Measurements from ENCODE around the gene ANTKMT. TPM values are rescaled to one million over a fixed set of nuclear protein-coding genes. Genes with fewer than 3 reads are reported as not detected.

Gene ANTKMT
- total RNA-seq, 2 donors from 2014 or later: 42.1 to 83.1 TPM

DNA sequence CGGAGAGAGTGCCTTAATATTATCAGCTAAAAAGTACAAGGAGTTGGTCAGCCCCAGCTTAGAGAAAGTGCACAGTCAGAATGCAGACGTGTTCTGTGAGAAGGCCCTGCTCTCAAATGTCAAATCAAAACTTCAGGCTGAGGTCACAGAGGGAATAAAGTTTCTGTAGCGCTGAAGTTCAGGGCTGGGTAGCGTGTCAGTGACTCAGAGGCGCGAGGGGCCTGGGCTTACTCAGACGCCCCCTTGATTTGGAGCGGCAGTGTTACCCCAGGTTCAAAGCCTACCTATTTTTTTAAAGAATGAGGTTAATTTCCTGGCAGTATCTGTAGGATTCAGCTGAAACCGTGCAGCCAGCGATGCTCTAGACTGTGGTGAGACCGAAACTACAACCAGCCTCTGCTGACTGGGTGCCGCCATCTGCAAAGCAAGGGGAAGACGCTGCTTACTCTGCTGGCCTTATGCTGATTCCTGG is 15.1 kb downstream of the ANTKMT start:
- Histone ChIP-seq H3K4me1 (peaks cover 6% of the 10 kb centered on the region), H3K4me3 (no peak overlapping the region), H3K9ac (ENCODE audit: low read depth in 2 of 2, low read length in 2 of 2) (no peak overlapping the region), H3K27me3 (no peaks in the 10 kb centered on the region), H3K27ac (no peak overlapping the region), H3K36me3 (peaks cover 8% of the 10 kb centered on the region), H3K9me3 (no peaks in the 10 kb centered on the region)
- intact Hi-C loops (cut with DNase I): no loop called here
- DNase-seq: no peak
- TF ChIP-seq, protein P1, sequence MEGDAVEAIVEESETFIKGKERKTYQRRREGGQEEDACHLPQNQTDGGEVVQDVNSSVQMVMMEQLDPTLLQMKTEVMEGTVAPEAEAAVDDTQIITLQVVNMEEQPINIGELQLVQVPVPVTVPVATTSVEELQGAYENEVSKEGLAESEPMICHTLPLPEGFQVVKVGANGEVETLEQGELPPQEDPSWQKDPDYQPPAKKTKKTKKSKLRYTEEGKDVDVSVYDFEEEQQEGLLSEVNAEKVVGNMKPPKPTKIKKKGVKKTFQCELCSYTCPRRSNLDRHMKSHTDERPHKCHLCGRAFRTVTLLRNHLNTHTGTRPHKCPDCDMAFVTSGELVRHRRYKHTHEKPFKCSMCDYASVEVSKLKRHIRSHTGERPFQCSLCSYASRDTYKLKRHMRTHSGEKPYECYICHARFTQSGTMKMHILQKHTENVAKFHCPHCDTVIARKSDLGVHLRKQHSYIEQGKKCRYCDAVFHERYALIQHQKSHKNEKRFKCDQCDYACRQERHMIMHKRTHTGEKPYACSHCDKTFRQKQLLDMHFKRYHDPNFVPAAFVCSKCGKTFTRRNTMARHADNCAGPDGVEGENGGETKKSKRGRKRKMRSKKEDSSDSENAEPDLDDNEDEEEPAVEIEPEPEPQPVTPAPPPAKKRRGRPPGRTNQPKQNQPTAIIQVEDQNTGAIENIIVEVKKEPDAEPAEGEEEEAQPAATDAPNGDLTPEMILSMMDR (IDR thresholded peaks at IDR 0.05): no peak

DNA sequence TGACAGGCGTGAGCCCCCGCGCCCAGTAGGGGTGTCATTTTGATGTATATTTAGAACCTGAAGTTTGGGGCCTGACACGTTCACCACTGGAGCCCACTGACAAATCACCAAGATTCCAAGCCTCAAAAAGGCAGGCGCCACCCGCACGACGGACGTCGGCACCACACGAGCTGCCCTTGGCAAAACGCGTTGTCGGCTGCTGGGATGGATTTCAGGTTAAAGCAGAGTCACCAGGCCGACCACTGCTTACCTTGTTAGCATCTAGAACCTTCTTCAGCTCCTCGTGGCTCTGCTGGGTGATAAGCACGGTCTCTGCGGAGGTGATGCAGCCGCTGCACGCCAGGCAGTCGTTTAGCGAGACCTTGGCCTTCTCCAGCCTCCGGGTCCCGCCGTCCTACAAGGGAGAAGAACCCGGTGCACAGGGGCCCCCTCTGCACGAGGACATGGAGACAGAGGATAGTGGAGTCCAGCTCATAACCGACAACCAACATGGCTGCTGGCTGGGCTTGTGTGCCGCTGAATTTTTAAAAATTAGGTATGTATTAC is 16.1 kb downstream of the ANTKMT start:
- no peak overlapping the region for H3K4me3 ChIP-seq

DNA sequence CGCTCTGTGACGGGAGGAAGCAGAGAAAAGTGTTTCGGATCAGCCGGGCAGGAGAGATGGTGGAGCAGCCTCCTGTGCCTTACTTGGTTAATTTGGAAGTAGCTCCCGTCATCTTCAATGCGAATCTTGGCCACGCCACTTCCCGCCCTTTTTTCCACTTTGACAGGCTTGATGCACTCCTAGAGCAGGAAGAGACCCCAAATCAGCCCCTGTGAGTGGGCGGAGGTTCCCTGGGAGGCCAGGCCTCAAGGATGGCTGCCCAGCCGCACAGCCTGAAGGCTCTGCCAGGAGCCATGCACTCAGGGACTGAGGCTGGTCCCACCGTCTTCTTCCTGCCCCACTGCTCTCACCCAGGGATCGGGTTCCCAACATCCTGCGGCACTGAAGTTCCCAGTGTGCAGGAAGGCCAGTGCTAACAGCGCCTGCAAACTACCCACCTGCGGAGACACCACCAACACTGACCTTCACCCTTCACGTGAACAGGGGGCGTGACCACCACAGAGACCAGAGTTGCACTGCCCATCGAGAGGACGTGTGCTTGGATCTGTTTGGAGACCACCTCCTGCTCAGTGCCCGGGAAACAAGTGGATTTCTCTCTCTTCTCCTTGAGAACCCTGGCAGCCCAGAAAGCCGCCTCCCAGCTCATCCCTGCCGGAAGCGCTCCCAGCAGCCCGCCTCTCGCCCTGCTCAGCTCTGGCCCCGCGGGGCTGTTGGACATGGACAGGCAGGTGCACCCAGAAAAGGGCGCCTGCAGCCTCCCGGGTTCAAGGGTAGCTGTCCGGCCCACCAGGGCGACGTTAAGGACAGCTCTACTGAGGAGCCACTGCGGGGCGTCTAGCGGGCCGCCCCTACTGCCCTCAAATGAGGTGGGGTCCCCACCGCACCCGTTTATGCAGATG is 18.9 kb downstream of the ANTKMT start:
- peaks cover 6% of the 10 kb centered on the region for H3K4me1 ChIP-seq
- no peaks in the 10 kb centered on the region for H3K9me3 ChIP-seq
- TF ChIP-seq, protein P1 (IDR thresholded peaks at IDR 0.05): no peak
- no peaks in the 10 kb centered on the region for H3K27me3 ChIP-seq
- intact Hi-C loops (cut with DNase I): no loop called here
- H3K27ac ChIP-seq: peak overlapping the region; percentile 60
- DNase-seq: peak; percentile 56
- H3K9ac ChIP-seq (ENCODE audit: low read depth in 2 of 2, low read length in 2 of 2): peak overlapping the region; percentile 84 to 95
- H3K4me3 ChIP-seq: peak overlapping the region; percentile 83
- H3K36me3 ChIP-seq: no peaks in the 10 kb centered on the region

More for the DNA sequence above, 16.1 kb downstream of the ANTKMT start:
- Histone ChIP-seq H3K9ac (ENCODE audit: low read depth in 2 of 2, low read length in 2 of 2) (no peak overlapping the region), H3K9me3 (no peaks in the 10 kb centered on the region), H3K27me3 (no peaks in the 10 kb centered on the region), H3K36me3 (peaks cover 8% of the 10 kb centered on the region), H3K4me1 (peaks cover 6% of the 10 kb centered on the region), H3K27ac (no peak overlapping the region)
- TF ChIP-seq, protein P1 (IDR thresholded peaks at IDR 0.05): no peak
- intact Hi-C loops (cut with DNase I): no loop called here
- no peak for DNase-seq

DNA sequence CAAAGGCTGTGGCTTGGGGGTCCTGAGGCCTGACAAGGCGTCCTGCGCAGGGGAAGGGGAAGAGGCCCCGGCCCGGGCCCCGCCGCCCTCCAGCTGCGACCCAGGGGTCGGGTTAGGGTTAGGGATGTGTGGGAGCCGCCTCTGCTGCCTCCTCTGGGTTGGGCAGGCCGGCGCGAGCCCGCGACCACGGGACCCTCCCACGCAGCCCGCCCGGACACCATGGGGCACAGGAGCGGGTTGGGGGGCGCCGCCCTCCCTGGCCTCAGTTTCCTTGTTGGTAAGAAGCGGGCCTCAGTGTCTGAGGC is 19.5 kb downstream of the ANTKMT start:
- TF ChIP-seq, protein P1 (IDR thresholded peaks at IDR 0.05): no peak
- H3K9ac ChIP-seq (ENCODE audit: low read depth in 2 of 2, low read length in 2 of 2): peak overlapping the region; percentile 84 to 95
- H3K4me1 ChIP-seq: peaks cover 6% of the 10 kb centered on the region
- intact Hi-C loops (cut with DNase I): no loop called here
- peak overlapping the region; percentile 60 for H3K27ac ChIP-seq
- no peaks in the 10 kb centered on the region for H3K27me3 ChIP-seq
- peak overlapping the region; percentile 83 for H3K4me3 ChIP-seq
- no peaks in the 10 kb centered on the region for H3K36me3 ChIP-seq
- no peaks in the 10 kb centered on the region for H3K9me3 ChIP-seq
- no peak for DNase-seq

DNA sequence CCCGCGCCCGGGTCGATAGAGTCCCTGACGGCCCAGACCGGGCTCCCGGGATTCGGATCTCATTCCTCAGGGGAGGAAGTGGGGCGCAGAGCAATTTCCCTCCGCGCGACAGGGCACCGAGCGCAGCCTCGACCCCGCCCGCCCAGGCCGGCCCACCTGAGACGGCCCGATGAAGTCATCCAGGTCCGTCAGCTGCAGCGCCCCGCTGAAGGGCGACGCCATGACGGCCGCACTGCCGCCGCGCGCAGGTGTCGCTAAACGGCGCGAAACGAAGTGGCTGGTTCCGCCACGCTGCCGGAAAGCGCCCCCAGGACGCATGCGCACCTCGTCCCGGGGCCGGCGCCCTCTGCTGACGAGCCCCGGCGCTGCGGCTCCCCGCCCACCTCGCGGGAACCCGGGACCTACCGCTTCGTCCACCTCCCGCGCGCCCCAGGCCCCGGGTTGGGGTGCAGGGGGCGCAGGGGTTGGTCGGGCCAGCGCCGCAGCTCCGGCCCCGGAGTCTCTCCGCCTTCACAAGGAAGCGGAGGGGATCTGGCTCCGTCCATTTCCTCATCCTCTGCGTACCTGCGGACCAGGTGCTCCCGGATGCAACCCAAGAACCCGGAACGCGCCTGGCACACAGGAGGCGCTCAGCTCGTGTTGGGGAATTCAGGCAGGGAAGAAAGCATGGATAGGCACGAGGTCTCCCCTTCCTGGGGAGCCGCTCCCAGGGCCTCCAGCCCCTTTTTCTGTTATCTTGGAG is 20.0 kb downstream of the ANTKMT start, which contains the start of gene CIAO3:
CIAO3 (minus strand) TSS at position 234 of the 742 bp plus-strand sequence; CDS start at position 222, 12 bp downstream.
- H3K9ac ChIP-seq (ENCODE audit: low read depth in 2 of 2, low read length in 2 of 2): peak within 1 kb of the TSS; percentile 84 to 95
- no peaks in the 10 kb centered on the region for H3K27me3 ChIP-seq
- intact Hi-C loops (cut with DNase I): no loop called here
- peak within 1 kb of the TSS; percentile 60 for H3K27ac ChIP-seq
- peak within 1 kb of the TSS; percentile 83 for H3K4me3 ChIP-seq
- DNase-seq: peak; percentile 89
- TF ChIP-seq, protein P1 (IDR thresholded peaks at IDR 0.05): peak; percentile 97
- H3K4me1 ChIP-seq: peaks cover 6% of the 10 kb centered on the region
- H3K9me3 ChIP-seq: no peaks in the 10 kb centered on the region
- H3K36me3 ChIP-seq: no peaks in the 10 kb centered on the region

Data from colonic mucosa (tissue), 4 donors.